MM.1S (cell line): Measurements from ENCODE around the gene TRIM42.

Source experiments
- CTCF ChIP-seq: fragments of 300-600 bp; sonication (generic); IDR thresholded peaks from 2 replicates; pipeline ENCODE4 v1.5.1; 2016; ENCODE audit warnings: antibody characterized with exemption, low read length, mixed read lengths
- EZH2 ChIP-seq: fragments of 300-600 bp; sonication (generic); optimal IDR thresholded peaks from 2 replicates; pipeline ENCODE3; 2017; ENCODE audit warnings: low read depth, mild to moderate bottlenecking, antibody characterized with exemption, low read length, mixed read lengths

- TF ChIP-seq CTCF (no peak), EZH2 (no peak)
Observed at GRCh38 chr3:140702281-140702680, 24.4 kb downstream of the TRIM42 start.
